ENCODE measurements around the gene ATP9B.

The ATP9B gene

DNA sequence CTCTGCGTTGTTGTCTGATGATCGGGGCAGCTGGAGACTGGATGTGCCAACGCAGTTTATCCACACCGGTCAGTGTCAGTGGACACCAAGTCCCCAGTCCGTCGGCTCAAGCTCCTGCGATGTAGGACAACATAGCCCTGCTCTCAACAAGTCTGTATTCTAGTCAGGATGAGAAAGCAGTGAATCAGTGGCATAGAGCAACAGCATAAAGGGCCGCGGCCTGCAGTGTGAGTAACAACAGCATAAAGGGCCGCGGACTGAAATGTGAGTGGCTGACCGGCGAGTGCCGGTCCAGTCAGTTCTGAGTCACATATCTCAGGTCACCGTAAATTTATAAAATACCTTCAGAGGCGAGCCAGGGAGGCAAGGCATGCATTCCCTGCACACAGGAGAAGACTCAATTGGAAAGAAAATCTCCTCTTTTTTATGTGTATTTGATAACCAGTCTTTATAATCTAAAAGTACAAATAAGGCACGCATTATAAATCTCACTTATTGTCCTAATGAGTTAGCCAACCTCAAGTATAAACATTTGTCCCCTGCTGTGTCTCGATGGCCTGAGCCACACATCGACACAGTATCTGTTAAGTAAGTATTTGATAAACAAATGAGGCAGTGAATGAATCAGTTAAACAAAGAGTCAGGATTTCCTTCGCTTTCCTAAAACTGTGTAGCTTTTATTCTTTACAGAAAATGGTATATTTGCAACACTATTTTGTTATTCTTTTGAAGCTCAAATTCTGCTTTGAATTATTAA lies 292.8 kb downstream of the ATP9B start:
- TF ChIP-seq Cebpa-rat (IDR thresholded peaks at IDR 0.05), result no peak
- Histone ChIP-seq H3K4me2 (no peak overlapping the region), H3K4me1 (0 out of 20 replicates have a peak, but pooled peaks cover 0 to 4% (median 0%) of the 10 kb centered on the region in 10 experiments), H3K36me3 (peaks cover 33 to 79% (median 52%) of the 10 kb centered on the region in 11 experiments), H3K9me3 (replicated peaks in 1 of 11) (peaks cover 0 to 7% (median 0%) of the 10 kb centered on the region in 11 experiments; a peak in 2 of 22 replicates), H3K9ac (no peak overlapping the region), H3K27me3 (no peaks in the 10 kb centered on the region), H3K27ac (no peak overlapping the region), H4K20me1 (no peaks in the 10 kb centered on the region; a peak in 1 of 22 replicates), H3K4me3 (no peak overlapping the region)

DNA sequence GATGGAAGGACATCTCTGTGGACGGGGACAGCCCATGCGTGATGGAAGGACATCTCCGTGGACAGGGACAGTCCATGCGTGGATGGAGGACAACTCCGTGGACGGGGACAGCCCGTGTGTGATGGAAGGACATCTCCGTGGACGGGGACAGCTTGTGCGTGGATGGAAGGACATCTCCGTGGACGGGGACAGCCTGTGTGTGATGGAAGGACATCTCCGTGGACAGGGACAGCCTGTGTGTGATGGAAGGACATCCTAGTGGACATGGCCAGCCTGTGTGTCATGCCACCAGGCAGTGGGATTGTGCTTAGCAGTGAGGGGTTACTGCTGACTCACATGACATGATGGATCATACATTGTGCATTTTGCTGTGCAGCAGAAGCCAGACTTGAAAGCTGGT lies 296.5 kb downstream of the ATP9B start:
- H3K4me2 ChIP-seq, result no peak overlapping the region
- H3K9ac ChIP-seq, result no peak overlapping the region
- H3K36me3 ChIP-seq, result peaks cover 25 to 58% (median 36%) of the 10 kb centered on the region in 11 experiments
- TF ChIP-seq Cebpa-rat (IDR thresholded peaks at IDR 0.05), result no peak
- peaks cover 0 to 7% (median 0%) of the 10 kb centered on the region in 11 experiments; a peak in 2 of 22 replicates for H4K20me1 ChIP-seq
- H3K27me3 ChIP-seq, result no peaks in the 10 kb centered on the region
- H3K9me3 ChIP-seq (replicated peaks in 1 of 11), result peaks cover 0 to 7% (median 0%) of the 10 kb centered on the region in 11 experiments; a peak in 2 of 22 replicates
- H3K4me1 ChIP-seq, result peaks cover 15 to 29% (median 22%) of the 10 kb centered on the region in 10 experiments
- no peak overlapping the region for H3K27ac ChIP-seq
- no peak overlapping the region for H3K4me3 ChIP-seq

DNA sequence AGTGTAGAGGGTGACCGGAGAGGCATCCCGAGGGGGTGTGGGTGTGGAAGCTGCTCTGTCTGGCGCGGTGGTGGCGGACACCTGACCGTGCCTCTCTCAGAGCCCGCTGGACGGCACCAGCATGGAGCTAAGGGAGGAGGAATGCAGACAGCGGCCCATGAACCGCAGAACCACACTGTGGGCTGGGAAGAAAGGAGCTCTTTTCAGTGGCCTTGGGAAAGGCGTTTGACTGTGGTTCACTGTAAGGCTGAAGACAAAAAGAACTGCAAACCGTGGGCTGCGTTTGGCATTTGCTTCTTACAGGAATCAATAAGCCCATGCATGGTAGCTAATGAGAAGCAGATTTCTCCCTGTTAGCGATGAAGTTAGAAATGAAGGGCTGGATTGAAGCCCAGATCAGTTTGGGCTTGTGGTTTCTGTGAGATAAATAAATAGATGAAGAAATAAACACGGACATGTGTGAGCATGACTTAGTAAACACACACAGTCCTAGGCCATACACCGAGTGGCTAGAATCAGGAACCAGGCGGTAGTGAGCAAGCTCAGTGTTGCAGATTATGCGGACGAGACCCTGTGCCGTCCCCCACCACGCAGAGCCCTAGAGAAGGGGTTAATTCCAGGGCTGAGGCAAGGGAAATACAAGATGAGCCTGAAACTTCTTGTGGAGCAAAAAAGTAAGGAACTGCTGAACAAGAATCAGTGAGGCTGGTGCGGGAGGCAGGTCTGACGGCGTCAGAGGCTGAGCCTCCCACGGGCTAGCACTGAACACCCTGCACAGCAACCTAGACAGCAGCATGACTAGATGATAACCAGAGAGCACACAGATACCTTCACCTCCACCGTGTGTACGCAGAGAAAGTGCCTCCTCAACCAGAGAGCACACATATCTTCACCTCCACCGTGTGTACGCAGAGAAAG lies 297.2 kb downstream of the ATP9B start:
- no peak overlapping the region; a peak in 1 of 22 replicates for H3K4me2 ChIP-seq
- TF ChIP-seq Cebpa-rat (IDR thresholded peaks at IDR 0.05), result no peak
- peaks cover 21 to 37% (median 29%) of the 10 kb centered on the region in 10 experiments for H3K4me1 ChIP-seq
- H3K9me3 ChIP-seq (replicated peaks in 1 of 11), result peaks cover 0 to 7% (median 0%) of the 10 kb centered on the region in 11 experiments; a peak in 2 of 22 replicates
- H3K27ac ChIP-seq, result no peak overlapping the region
- peaks cover 19 to 51% (median 28%) of the 10 kb centered on the region in 11 experiments for H3K36me3 ChIP-seq
- H3K4me3 ChIP-seq, result no peak overlapping the region
- H4K20me1 ChIP-seq, result peaks cover 0 to 7% (median 0%) of the 10 kb centered on the region in 11 experiments; a peak in 2 of 22 replicates
- no peak overlapping the region for H3K9ac ChIP-seq
- no peaks in the 10 kb centered on the region for H3K27me3 ChIP-seq

- H3K27ac ChIP-seq, result no peak overlapping the region
- H3K9ac ChIP-seq, result no peak overlapping the region
- H3K4me1 ChIP-seq, result peaks cover 26 to 42% (median 34%) of the 10 kb centered on the region in 10 experiments
- no peak overlapping the region for H3K4me3 ChIP-seq
- H4K20me1 ChIP-seq, result peaks cover 0 to 7% (median 0%) of the 10 kb centered on the region in 11 experiments; a peak in 2 of 22 replicates
- H3K9me3 ChIP-seq (replicated peaks in 1 of 11), result peaks cover 0 to 7% (median 0%) of the 10 kb centered on the region in 11 experiments; a peak in 2 of 22 replicates
- H3K36me3 ChIP-seq, result peaks cover 9 to 41% (median 19%) of the 10 kb centered on the region in 11 experiments; a peak in 20 of 22 replicates
- peak overlapping the region in 7 of 11 experiments; percentile 11 to 82 (median 67); a peak in 8 of 22 replicates for H3K4me2 ChIP-seq
- TF ChIP-seq Cebpa-rat (IDR thresholded peaks at IDR 0.05), result no peak
- H3K27me3 ChIP-seq, result no peaks in the 10 kb centered on the region
Observed at GRCh38 chr18:79367480-79367879, 298.3 kb downstream of the ATP9B start.

DNA sequence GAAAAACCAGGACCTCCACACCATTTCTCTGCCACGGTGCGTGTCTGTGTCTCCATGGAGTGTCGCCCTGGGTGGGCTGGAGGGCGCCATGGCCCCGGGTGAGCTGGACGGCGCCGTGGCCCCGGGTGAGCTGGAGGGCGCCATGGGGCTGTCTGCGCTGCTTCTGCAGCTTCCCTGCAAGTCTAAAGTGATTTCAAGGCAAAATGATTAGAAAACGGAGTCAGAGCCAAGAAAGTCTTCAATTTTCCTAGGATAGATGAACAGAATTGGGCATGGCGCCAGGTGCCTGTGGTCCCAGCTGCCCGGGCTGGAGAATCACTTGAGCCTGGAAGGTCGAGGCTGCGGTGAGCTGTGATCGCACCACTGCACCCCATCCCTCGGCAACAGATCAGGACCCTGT lies 298.8 kb downstream of the ATP9B start:
- Histone ChIP-seq H3K27me3 (no peaks in the 10 kb centered on the region), H4K20me1 (peaks cover 0 to 7% (median 0%) of the 10 kb centered on the region in 11 experiments; a peak in 2 of 22 replicates), H3K4me2 (peak overlapping the region; percentile 11 to 82 (median 66)), H3K9me3 (replicated peaks in 1 of 11) (peaks cover 0 to 7% (median 0%) of the 10 kb centered on the region in 11 experiments; a peak in 2 of 22 replicates), H3K4me1 (peaks cover 26 to 42% (median 34%) of the 10 kb centered on the region in 10 experiments), H3K36me3 (peaks cover 8 to 38% (median 17%) of the 10 kb centered on the region in 11 experiments; a peak in 20 of 22 replicates), H3K27ac (no peak overlapping the region), H3K4me3 (no peak overlapping the region), H3K9ac (no peak overlapping the region)
- TF ChIP-seq Cebpa-rat (IDR thresholded peaks at IDR 0.05), result no peak

- no peak overlapping the region for H3K9ac ChIP-seq
- H3K27ac ChIP-seq, result peak overlapping the region in 3 of 11 experiments; percentile 1 to 17 (median 17); a peak in 1 of 22 replicates
- peaks cover 0 to 2% (median 0%) of the 10 kb centered on the region in 11 experiments; a peak in 2 of 22 replicates for H3K9me3 ChIP-seq (replicated peaks in 1 of 11)
- peak overlapping the region; percentile 11 to 82 (median 66) for H3K4me2 ChIP-seq
- peaks cover under 1 to 32% (median 10%) of the 10 kb centered on the region in 11 experiments; a peak in 16 of 22 replicates for H3K36me3 ChIP-seq
- H3K27me3 ChIP-seq, result no peaks in the 10 kb centered on the region
- H3K4me3 ChIP-seq, result no peak overlapping the region
- H4K20me1 ChIP-seq, result peaks cover 0 to 7% (median 0%) of the 10 kb centered on the region in 11 experiments; a peak in 2 of 22 replicates
- H3K4me1 ChIP-seq, result peaks cover 26 to 42% (median 34%) of the 10 kb centered on the region in 10 experiments
- TF ChIP-seq Cebpa-rat (IDR thresholded peaks at IDR 0.05), result no peak
Observed at GRCh38 chr18:79368681-79369080, 299.5 kb downstream of the ATP9B start.

DNA sequence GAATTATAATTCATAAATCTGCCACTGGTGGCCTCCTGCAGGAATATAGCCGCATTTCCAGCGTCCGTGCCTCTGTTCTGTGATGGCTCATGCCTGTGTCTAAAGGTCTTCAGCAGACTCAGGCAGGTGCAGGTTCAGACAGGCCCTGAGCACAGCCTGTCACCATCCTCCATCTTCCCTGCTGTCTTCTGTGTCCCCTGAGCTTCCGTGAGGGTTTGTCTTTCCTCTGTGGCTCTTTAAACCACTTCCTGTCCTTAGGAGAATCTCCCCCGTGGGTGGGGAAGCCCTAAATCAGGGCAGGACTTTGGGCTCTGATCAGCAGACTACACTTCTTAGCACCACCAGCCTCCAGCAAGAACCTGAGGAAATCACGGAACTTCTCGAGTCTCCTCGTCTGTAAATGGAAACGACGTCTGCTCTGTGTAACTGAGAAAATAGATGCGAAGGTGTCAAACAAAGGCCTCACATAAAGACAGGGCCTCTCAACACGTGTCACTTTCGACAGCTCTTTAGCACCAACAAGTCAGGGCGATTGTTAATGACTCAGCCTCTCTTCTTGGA lies 302.4 kb downstream of the ATP9B start:
- no peaks in the 10 kb centered on the region for H3K27me3 ChIP-seq
- no peak for TF ChIP-seq Cebpa-rat (IDR thresholded peaks at IDR 0.05)
- H3K36me3 ChIP-seq, result peaks cover 0 to 21% (median 0%) of the 10 kb centered on the region in 11 experiments; a peak in 3 of 22 replicates
- H3K4me1 ChIP-seq, result peaks cover 26 to 42% (median 34%) of the 10 kb centered on the region in 10 experiments
- H3K9me3 ChIP-seq (replicated peaks in 1 of 11), result no peaks in the 10 kb centered on the region
- no peak overlapping the region; a peak in 1 of 22 replicates for H3K27ac ChIP-seq
- H3K4me2 ChIP-seq, result peak overlapping the region; percentile 32 to 82 (median 69)
- H3K9ac ChIP-seq, result no peak overlapping the region
- peaks cover 0 to 7% (median 0%) of the 10 kb centered on the region in 11 experiments; a peak in 1 of 22 replicates for H4K20me1 ChIP-seq
- no peak overlapping the region for H3K4me3 ChIP-seq

DNA sequence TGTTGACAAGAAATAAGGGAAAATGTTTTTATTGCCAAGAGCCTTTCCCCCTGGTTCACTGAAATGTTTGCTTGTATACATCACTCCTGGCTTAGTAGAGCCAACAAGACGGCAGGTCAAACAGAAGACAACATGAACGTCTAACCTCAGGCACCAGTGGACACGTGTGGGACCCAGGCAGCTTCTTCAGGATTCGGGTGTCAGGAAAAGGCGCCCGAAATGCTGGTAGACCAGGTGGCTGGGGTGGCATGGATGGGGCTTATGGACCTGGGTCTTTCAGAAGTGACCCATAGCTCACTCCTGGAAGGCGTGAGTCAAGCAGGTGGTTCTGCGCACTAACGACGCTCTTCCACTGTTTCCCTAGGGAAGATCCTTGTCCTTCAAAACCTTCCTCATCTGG lies 303.3 kb downstream of the ATP9B start:
- Histone ChIP-seq H3K4me2 (no peak overlapping the region), H3K27ac (no peak overlapping the region), H3K4me3 (no peak overlapping the region), H3K9ac (no peak overlapping the region), H4K20me1 (peaks cover 0 to 8% (median 0%) of the 10 kb centered on the region in 11 experiments; a peak in 4 of 22 replicates), H3K36me3 (peaks cover 0 to 24% (median 6%) of the 10 kb centered on the region in 11 experiments; a peak in 14 of 22 replicates), H3K9me3 (replicated peaks in 1 of 11) (no peaks in the 10 kb centered on the region), H3K27me3 (no peaks in the 10 kb centered on the region), H3K4me1 (peaks cover 26 to 42% (median 34%) of the 10 kb centered on the region in 10 experiments)
- no peak for TF ChIP-seq Cebpa-rat (IDR thresholded peaks at IDR 0.05)
